K562 (cell line): Measurements from ENCODE around the gene RPUSD1. TPM values are rescaled to one million over a fixed set of nuclear protein-coding genes. Genes with fewer than 3 reads are reported as not detected.

Source experiments
- ATF7 ChIP-seq: fragments of 450-650 bp; IDR thresholded peaks from 2 replicates; pipeline ENCODE4 v1.7.1; 2014; ENCODE audit warnings: mild to moderate bottlenecking, moderate library complexity
- BCOR ChIP-seq: fragments of 450-650 bp; IDR thresholded peaks from 2 replicates; pipeline ENCODE4 v1.6.1; 2016
- BRD4 ChIP-seq: fragments of 200-600 bp; sonication (generic); IDR thresholded peaks from 2 replicates; pipeline ENCODE4 v1.6.1; 2017; ENCODE audit warnings: inconsistent platforms
- CHCHD3 ChIP-seq: fragments of 250-450 bp; sonication (Bioruptor Pico); IDR thresholded peaks from 2 replicates; pipeline ENCODE4 v2.1.2; 2022; ENCODE audit warnings: mild to moderate bottlenecking
- CSDE1 ChIP-seq, 2 experiments: fragments of 450-650 bp; IDR thresholded peaks; 2 replicates each; pipeline ENCODE4 v1.6.1; 2016; ENCODE audit warnings: mild to moderate bottlenecking in 1 of 2
- ERF ChIP-seq: fragments of 450-650 bp; formaldehyde crosslinking; IDR thresholded peaks from 2 replicates; pipeline ENCODE4 v1.4.0; 2020; ENCODE audit warnings: mild to moderate bottlenecking, mixed read lengths
- FOXJ3 ChIP-seq: sonication (generic); formaldehyde crosslinking; IDR thresholded peaks from 2 replicates; pipeline ENCODE4 v1.4.0; 2020; ENCODE audit warnings: mild to moderate bottlenecking, missing genetic modification reagents
- HIVEP1 ChIP-seq: fragments of 250-450 bp; sonication (Bioruptor Pico); IDR thresholded peaks from 2 replicates; pipeline ENCODE4 v1.4.0; 2020; ENCODE audit warnings: mild to moderate bottlenecking
- HMG20B ChIP-seq: fragments of 250-450 bp; sonication (Bioruptor Pico); IDR thresholded peaks from 2 replicates; pipeline ENCODE4 v1.5.0; 2021; ENCODE audit warnings: mild to moderate bottlenecking
- HNRNPUL1 ChIP-seq: fragments of 200-400 bp; formaldehyde crosslinking; IDR thresholded peaks from 2 replicates; pipeline ENCODE4 v1.6.1; 2017; ENCODE audit warnings: low read length
- MECOM ChIP-seq: fragments of 250-450 bp; sonication (Bioruptor Pico); IDR thresholded peaks from 2 replicates; pipeline ENCODE4 v1.8.0; 2022; ENCODE audit warnings: inconsistent platforms
- NCOA6 ChIP-seq: fragments of 450-650 bp; IDR thresholded peaks from 2 replicates; pipeline ENCODE4 v1.6.1; 2017; ENCODE audit warnings: mild to moderate bottlenecking
- NFE2 ChIP-seq: IDR thresholded peaks from 2 replicates; pipeline ENCODE4 v1.6.1; 2014; ENCODE audit warnings: antibody characterized with exemption, low read depth
- NR3C1 ChIP-seq: sonication (generic); formaldehyde crosslinking; IDR thresholded peaks from 2 replicates; pipeline ENCODE4 v1.8.1; 2022; ENCODE audit warnings: missing genetic modification reagents
- NRF1 ChIP-seq, 2 experiments: fragments of 450-650 bp; IDR thresholded peaks in 1 of 2; conservative IDR thresholded peaks in 1 of 2; 2 replicates each; pipeline ENCODE4 v1.6.1; 2014; ENCODE audit warnings: mild to moderate bottlenecking in 2 of 2
- OTX1 ChIP-seq: fragments of 450-650 bp; formaldehyde crosslinking; IDR thresholded peaks from 2 replicates; pipeline ENCODE4 v1.4.0; 2022; ENCODE audit warnings: mild to moderate bottlenecking
- POLR2AphosphoS2 ChIP-seq: IDR thresholded peaks from 2 replicates; pipeline ENCODE4 v1.6.1; 2012; ENCODE audit warnings: low read length, improper control_type of control experiment
- RBFOX2 ChIP-seq: fragments of 200-400 bp; formaldehyde crosslinking; IDR thresholded peaks from 2 replicates; pipeline ENCODE4 v1.6.1; 2017; ENCODE audit warnings: low read depth, mild to moderate bottlenecking, low read length, moderate library complexity
- SIN3B ChIP-seq: fragments of 450-650 bp; IDR thresholded peaks from 2 replicates; pipeline ENCODE4 v1.6.1; 2017; ENCODE audit warnings: low read depth, mild to moderate bottlenecking, moderate library complexity
- SP2 ChIP-seq: IDR thresholded peaks from 2 replicates; pipeline ENCODE4 v1.6.1; 2011; ENCODE audit warnings: mild to moderate bottlenecking, low read depth, low read length, moderate library complexity; ENCODE audit not compliant: poor library complexity, severe bottlenecking; ENCODE audit errors: extremely low read depth
- TCF7 ChIP-seq: sonication (generic); IDR thresholded peaks from 2 replicates; pipeline ENCODE4 v1.6.1; 2016; ENCODE audit warnings: antibody characterized with exemption, borderline replicate concordance
- ZNF146 ChIP-seq: IDR thresholded peaks from one replicate; pipeline ENCODE4 v1.6.1; 2018; ENCODE audit warnings: missing compliant biosample characterization; ENCODE audit not compliant: unreplicated experiment
- ZNF668 ChIP-seq: fragments of 250-450 bp; sonication (Bioruptor Pico); IDR thresholded peaks from 2 replicates; pipeline ENCODE4 v1.8.0; 2022; ENCODE audit warnings: mild to moderate bottlenecking, inconsistent platforms
- polyA plus RNA-seq, 8 experiments: library from polyadenylated mRNA; depleted of rRNA in 4 of 8; stranded (reverse) in 5 of 8; unstranded in 3 of 8; fragments of >200 nt; fragmentation: Nextera tagmentation in 2 of 8; fragmentation: Illumina TruSeq in 1 of 8; extraction: Ambion mirVana in 2 of 8; extraction: Trizol in 1 of 8; gene quantifications; 2 replicates each; pipeline versions ENCODE4 v1.2.1 to v1.2.3, GENCODE V29; 2011 to 2014; ENCODE audit warnings: inconsistent platforms in 1 of 8, missing spikeins in 1 of 8
- total RNA-seq, 7 experiments: library from RNA; depleted of rRNA in 6 of 7; stranded (reverse); fragments of >200 nt in 6 of 7; fragmentation: Illumina TruSeq in 2 of 7; extraction: Trizol in 2 of 7; gene quantifications; 2 replicates each; pipeline versions ENCODE4 v1.2.1 to v1.2.3, GENCODE V29; 2011 to 2021; ENCODE audit warnings: low replicate concordance in 1 of 7
- TF ChIP-seq, protein P1 (sequence below): fragments of 250-450 bp; sonication (Bioruptor Pico); IDR thresholded peaks from 2 replicates; pipeline ENCODE4 v1.9.0; 2021; ENCODE audit warnings: mild to moderate bottlenecking, inconsistent platforms
- TF ChIP-seq, protein P2 (sequence below): fragments of 450-650 bp; IDR thresholded peaks from 2 replicates; pipeline ENCODE4 v1.6.1; 2016; ENCODE audit warnings: low read depth, mild to moderate bottlenecking, moderate library complexity
- TF ChIP-seq, protein P3 (sequence below): fragments of 450-650 bp; IDR thresholded peaks from 2 replicates; pipeline ENCODE4 v1.6.1; 2016; ENCODE audit warnings: missing biosample characterization, missing genetic modification characterization
- TF ChIP-seq, protein P4 (sequence below), 2 experiments: fragments of 450-650 bp; conservative IDR thresholded peaks; 2 replicates each; pipeline ENCODE4 v1.6.1; 2017; ENCODE audit warnings: mild to moderate bottlenecking in 2 of 2, moderate library complexity in 2 of 2

Gene RPUSD1
- total and polyA plus RNA-seq, 9 of the 15 experiments (the other 6 are each of a cell fraction or from before 2014, with no cell fraction given) = 0.45 to 56.6 (median 12.0) TPM

DNA sequence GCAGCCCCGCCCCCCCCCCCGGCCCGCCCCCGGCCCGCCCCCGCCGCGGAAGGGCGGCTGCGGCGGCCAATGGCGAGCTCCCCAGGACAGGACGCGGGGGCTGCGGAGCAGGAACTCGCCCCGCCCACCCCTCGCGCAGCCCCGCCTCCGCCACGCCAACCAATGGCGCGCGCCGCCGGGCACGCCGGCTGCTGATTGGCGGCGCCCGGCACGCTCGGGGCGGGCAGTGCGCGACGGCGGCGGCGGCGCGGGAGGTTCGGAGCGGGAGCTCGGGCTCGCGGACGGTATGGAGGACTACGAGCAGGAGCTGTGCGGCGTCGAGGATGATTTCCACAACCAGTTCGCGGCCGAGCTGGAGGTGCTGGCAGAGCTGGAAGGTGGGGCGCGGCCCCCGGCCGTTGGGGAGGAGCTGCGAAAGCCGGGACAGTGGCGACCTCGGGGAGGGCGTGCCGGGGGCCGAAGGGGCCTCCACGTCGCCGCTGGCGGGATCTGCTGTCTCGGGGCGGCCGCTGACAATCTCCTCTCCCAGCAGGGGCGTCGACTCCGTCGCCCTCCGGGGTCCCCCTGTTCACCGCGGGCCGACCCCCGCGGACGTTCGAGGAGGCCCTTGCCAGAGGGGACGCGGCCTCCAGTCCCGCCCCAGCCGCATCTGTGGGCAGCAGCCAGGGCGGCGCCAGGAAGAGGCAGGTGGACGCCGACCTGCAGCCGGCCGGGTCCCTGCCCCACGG is 382 bp upstream of the RPUSD1 start, which contains the start of gene CHTF18 (continued):
- TF ChIP-seq, protein P1, sequence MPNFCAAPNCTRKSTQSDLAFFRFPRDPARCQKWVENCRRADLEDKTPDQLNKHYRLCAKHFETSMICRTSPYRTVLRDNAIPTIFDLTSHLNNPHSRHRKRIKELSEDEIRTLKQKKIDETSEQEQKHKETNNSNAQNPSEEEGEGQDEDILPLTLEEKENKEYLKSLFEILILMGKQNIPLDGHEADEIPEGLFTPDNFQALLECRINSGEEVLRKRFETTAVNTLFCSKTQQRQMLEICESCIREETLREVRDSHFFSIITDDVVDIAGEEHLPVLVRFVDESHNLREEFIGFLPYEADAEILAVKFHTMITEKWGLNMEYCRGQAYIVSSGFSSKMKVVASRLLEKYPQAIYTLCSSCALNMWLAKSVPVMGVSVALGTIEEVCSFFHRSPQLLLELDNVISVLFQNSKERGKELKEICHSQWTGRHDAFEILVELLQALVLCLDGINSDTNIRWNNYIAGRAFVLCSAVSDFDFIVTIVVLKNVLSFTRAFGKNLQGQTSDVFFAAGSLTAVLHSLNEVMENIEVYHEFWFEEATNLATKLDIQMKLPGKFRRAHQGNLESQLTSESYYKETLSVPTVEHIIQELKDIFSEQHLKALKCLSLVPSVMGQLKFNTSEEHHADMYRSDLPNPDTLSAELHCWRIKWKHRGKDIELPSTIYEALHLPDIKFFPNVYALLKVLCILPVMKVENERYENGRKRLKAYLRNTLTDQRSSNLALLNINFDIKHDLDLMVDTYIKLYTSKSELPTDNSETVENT (CRISPR knock-in tag) = 0 out of 2 replicates have a peak, but pooled peaks have one; percentile 46
- no peak for TF ChIP-seq ZNF146 (CRISPR knock-in tag)
- no peak for TF ChIP-seq ERF (CRISPR knock-in tag)
- peak; percentile 92; the same call in 1 of the 2 replicates for TF ChIP-seq NCOA6
- no peak for TF ChIP-seq ZNF668 (CRISPR knock-in tag)
- peak; percentile 88 for TF ChIP-seq SIN3B
- no peak for TF ChIP-seq NFE2
- no peak for TF ChIP-seq OTX1 (CRISPR knock-in tag)
- no peak for TF ChIP-seq ATF7
- no peak for TF ChIP-seq HIVEP1 (CRISPR knock-in tag)
- TF ChIP-seq BCOR = peak; percentile 68; the same call in 1 of the 2 replicates
- no peak for TF ChIP-seq FOXJ3 (CRISPR knock-in tag)
- no peak for TF ChIP-seq NR3C1 (CRISPR knock-in tag)
- TF ChIP-seq CSDE1 (IDR thresholded peaks at IDR 0.05) = no peak
- TF ChIP-seq TCF7 = no peak
- TF ChIP-seq RBFOX2 = peak; percentile 71
- TF ChIP-seq, protein P2, sequence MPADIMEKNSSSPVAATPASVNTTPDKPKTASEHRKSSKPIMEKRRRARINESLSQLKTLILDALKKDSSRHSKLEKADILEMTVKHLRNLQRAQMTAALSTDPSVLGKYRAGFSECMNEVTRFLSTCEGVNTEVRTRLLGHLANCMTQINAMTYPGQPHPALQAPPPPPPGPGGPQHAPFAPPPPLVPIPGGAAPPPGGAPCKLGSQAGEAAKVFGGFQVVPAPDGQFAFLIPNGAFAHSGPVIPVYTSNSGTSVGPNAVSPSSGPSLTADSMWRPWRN = no peak
- no peak for TF ChIP-seq HMG20B
- TF ChIP-seq HNRNPUL1 = no peak
- TF ChIP-seq, protein P3, sequence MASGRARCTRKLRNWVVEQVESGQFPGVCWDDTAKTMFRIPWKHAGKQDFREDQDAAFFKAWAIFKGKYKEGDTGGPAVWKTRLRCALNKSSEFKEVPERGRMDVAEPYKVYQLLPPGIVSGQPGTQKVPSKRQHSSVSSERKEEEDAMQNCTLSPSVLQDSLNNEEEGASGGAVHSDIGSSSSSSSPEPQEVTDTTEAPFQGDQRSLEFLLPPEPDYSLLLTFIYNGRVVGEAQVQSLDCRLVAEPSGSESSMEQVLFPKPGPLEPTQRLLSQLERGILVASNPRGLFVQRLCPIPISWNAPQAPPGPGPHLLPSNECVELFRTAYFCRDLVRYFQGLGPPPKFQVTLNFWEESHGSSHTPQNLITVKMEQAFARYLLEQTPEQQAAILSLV (tag) = no peak
- no peak for TF ChIP-seq POLR2AphosphoS2
- no peak for TF ChIP-seq CHCHD3 (CRISPR knock-in tag)
- no peak for TF ChIP-seq MECOM (CRISPR knock-in tag)
- TF ChIP-seq, protein P4, sequence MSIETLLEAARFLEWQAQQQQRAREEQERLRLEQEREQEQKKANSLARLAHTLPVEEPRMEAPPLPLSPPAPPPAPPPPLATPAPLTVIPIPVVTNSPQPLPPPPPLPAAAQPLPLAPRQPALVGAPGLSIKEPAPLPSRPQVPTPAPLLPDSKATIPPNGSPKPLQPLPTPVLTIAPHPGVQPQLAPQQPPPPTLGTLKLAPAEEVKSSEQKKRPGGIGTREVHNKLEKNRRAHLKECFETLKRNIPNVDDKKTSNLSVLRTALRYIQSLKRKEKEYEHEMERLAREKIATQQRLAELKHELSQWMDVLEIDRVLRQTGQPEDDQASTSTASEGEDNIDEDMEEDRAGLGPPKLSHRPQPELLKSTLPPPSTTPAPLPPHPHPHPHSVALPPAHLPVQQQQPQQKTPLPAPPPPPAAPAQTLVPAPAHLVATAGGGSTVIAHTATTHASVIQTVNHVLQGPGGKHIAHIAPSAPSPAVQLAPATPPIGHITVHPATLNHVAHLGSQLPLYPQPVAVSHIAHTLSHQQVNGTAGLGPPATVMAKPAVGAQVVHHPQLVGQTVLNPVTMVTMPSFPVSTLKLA (conservative IDR thresholded peaks at IDR 0.05) = peak in 1 of 2 experiments; percentile 76; a peak in 2 of 4 replicates
- no peak for TF ChIP-seq BRD4
- TF ChIP-seq NRF1 (conservative IDR thresholded peaks at IDR 0.05 in 1 of 2, IDR thresholded peaks at IDR 0.05 in 1 of 2) = peak; percentile 4 to 59; a peak in 2 of 4 replicates
- TF ChIP-seq SP2 = peak; percentile 56
